HG03103 (cell line): Measurements from ENCODE around the gene USP17L20.
"Not testable (repeated sequence)": the region's sequence is repeated elsewhere in the genome, so short reads cannot be mapped to it uniquely, and the experiment has no call there.

Source experiments
- ATAC-seq: cut with Tn5 transposase; IDR thresholded peaks from one replicate; pipeline ENCODE4 v1.9.1; 2021; ENCODE audit warnings: low read depth; ENCODE audit not compliant: unreplicated experiment

Gene USP17L20, protein sequence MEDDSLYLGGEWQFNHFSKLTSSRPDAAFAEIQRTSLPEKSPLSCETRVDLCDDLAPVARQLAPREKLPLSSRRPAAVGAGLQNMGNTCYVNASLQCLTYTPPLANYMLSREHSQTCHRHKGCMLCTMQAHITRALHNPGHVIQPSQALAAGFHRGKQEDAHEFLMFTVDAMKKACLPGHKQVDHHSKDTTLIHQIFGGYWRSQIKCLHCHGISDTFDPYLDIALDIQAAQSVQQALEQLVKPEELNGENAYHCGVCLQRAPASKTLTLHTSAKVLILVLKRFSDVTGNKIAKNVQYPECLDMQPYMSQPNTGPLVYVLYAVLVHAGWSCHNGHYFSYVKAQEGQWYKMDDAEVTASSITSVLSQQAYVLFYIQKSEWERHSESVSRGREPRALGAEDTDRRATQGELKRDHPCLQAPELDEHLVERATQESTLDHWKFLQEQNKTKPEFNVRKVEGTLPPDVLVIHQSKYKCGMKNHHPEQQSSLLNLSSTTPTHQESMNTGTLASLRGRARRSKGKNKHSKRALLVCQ

GRCh38 chr4:9257824-9258223 is at the start of gene USP17L20:
Gene USP17L20, plus strand, starts transcription at chr4:9258124. Its CDS starts 0 bp downstream, at chr4:9258124.
- ATAC-seq = not testable (repeated sequence)

- ATAC-seq = not testable (repeated sequence)
These were observed 47.6 kb upstream of the USP17L20 start, which contains the start of gene USP17L10 for GRCh38 chr4:9210357-9210756. Gene USP17L10, plus strand, starts transcription at chr4:9210657. Its CDS starts 0 bp downstream, at chr4:9210657.

- ATAC-seq = not testable (repeated sequence)
These were observed 43.2 kb upstream of the USP17L20 start for GRCh38 chr4:9214701-9215100.

GRCh38 chr4:9215105-9215504 is 42.8 kb upstream of the USP17L20 start, which contains the start of gene USP17L11:
Gene USP17L11, plus strand, starts transcription at chr4:9215405. Its CDS starts 0 bp downstream, at chr4:9215405.
- ATAC-seq = not testable (repeated sequence)

DNA sequence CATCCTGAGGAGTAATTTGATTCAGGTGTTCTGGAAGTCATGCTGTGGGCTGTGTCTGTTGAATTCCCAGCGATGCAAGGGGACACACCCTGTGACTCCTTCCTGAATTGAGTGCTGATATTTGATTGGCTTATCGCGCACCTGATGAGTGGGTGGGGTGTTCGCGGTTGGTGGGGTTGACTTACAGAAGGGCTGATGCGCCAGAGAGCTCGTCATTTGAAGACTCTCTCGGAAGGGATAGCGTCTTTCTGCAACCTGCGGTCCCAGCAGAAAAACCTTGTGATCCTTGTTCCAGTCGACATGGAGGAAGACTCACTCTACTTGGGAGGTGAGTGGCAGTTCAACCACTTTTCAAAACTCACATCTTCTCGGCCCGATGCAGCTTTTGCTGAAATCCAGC is 38.1 kb upstream of the USP17L20 start, which contains the start of gene USP17L12:
Gene USP17L12 (plus strand): TSS at position 301 of the 400 bp plus-strand sequence. CDS start 0 bp downstream, at position 301.
- ATAC-seq = not testable (repeated sequence)

DNA sequence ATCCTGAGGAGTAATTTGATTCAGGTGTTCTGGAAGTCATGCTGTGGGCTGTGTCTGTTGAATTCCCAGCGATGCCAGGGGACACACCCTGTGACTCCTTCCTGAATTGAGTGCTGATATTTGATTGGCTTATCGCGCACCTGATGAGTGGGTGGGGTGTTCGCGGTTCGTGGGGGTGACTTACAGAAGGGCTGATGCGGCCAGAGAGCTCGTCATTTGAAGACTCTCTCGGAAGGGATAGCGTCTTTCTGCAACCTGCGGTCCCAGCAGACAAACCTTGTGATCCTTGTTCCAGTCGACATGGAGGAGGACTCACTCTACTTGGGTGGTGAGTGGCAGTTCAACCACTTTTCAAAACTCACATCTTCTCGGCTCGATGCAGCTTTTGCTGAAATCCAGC is 33.3 kb upstream of the USP17L20 start, which contains the start of gene USP17L13:
Gene USP17L13 (plus strand): TSS at position 301 of the 400 bp plus-strand sequence. CDS start 0 bp downstream, at position 301.
- ATAC-seq = not testable (repeated sequence)

GRCh38 chr4:9230249-9230648 is 27.7 kb upstream of the USP17L20 start:
- ATAC-seq = not testable (repeated sequence)

DNA sequence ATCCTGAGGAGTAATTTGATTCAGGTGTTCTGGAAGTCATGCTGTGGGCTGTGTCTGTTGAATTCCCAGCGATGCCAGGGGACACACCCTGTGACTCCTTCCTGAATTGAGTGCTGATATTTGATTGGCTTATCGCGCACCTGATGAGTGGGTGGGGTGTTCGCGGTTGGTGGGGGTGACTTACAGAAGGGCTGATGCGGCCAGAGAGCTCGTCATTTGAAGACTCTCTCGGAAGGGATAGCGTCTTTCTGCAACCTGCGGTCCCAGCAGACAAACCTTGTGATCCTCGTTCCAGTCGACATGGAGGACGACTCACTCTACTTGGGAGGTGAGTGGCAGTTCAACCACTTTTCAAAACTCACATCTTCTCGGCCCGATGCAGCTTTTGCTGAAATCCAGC is 23.8 kb upstream of the USP17L20 start, which contains the start of gene USP17L15:
Gene USP17L15 (plus strand): TSS at position 301 of the 400 bp plus-strand sequence. CDS start 0 bp downstream, at position 301.
- ATAC-seq = not testable (repeated sequence)

GRCh38 chr4:9238461-9238860 is 19.5 kb upstream of the USP17L20 start:
- ATAC-seq = not testable (repeated sequence)

- ATAC-seq = not testable (repeated sequence)
These were observed 14.3 kb upstream of the USP17L20 start, which contains the start of gene USP17L17 for GRCh38 chr4:9243579-9243978. Gene USP17L17, plus strand, starts transcription at chr4:9243879. Its CDS starts 0 bp downstream, at chr4:9243879.

DNA sequence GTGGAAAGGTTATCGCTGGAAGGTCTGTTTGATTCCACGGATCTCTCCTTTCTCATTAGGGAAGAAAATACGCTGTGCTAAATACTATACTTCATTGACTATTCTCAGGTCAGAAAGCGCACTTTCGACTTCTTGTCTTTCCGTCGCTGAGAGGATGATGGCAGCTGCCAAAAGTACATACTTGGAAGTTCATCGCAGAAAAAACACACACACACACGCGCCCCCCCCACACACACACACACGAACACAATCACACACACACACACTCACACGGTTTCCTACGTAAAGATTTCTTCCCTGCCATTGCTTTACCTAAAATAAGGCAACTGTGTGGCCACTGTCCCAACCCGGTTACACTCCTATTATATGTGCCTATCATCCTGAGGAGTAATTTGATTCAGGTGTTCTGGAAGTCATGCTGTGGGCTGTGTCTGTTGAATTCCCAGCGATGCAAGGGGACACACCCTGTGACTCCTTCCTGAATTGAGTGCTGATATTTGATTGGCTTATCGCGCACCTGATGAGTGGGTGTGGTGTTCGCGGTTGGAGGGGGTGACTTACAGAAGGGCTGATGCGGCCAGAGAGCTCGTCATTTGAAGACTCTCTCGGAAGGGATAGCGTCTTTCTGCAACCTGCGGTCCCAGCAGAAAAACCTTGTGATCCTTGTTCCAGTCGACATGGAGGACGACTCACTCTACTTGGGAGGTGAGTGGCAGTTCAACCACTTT is 9.8 kb upstream of the USP17L20 start, which contains the start of gene USP17L18:
Gene USP17L18 (plus strand): TSS at position 678 of the 728 bp plus-strand sequence. CDS start 0 bp downstream, at position 678.
- not testable (repeated sequence) for ATAC-seq

DNA sequence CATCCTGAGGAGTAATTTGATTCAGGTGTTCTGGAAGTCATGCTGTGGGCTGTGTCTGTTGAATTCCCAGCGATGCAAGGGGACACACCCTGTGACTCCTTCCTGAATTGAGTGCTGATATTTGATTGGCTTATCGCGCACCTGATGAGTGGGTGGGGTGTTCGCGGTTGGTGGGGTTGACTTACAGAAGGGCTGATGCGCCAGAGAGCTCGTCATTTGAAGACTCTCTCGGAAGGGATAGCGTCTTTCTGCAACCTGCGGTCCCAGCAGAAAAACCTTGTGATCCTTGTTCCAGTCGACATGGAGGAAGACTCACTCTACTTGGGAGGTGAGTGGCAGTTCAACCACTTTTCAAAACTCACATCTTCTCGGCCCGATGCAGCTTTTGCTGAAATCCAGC is 4.8 kb upstream of the USP17L20 start, which contains the start of gene USP17L19:
Gene USP17L19 (plus strand): TSS at position 301 of the 400 bp plus-strand sequence. CDS start 0 bp downstream, at position 301.
- not testable (repeated sequence) for ATAC-seq

DNA sequence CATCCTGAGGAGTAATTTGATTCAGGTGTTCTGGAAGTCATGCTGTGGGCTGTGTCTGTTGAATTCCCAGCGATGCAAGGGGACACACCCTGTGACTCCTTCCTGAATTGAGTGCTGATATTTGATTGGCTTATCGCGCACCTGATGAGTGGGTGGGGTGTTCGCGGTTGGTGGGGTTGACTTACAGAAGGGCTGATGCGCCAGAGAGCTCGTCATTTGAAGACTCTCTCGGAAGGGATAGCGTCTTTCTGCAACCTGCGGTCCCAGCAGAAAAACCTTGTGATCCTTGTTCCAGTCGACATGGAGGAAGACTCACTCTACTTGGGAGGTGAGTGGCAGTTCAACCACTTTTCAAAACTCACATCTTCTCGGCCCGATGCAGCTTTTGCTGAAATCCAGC is 4.6 kb downstream of the USP17L20 start, which contains the start of gene USP17L21:
Gene USP17L21 (plus strand): TSS at position 301 of the 400 bp plus-strand sequence. CDS start 0 bp downstream, at position 301.
- not testable (repeated sequence) for ATAC-seq

- ATAC-seq = not testable (repeated sequence)
These were observed 9.4 kb downstream of the USP17L20 start, which contains the start of gene USP17L22 for GRCh38 chr4:9267319-9267718. Gene USP17L22, plus strand, starts transcription at chr4:9267619. Its CDS starts 0 bp downstream, at chr4:9267619.

- ATAC-seq = not testable (repeated sequence)
These were observed 13.8 kb downstream of the USP17L20 start for GRCh38 chr4:9271719-9272118.
